ENCODE measurements around the gene TMEM178B.

DNA sequence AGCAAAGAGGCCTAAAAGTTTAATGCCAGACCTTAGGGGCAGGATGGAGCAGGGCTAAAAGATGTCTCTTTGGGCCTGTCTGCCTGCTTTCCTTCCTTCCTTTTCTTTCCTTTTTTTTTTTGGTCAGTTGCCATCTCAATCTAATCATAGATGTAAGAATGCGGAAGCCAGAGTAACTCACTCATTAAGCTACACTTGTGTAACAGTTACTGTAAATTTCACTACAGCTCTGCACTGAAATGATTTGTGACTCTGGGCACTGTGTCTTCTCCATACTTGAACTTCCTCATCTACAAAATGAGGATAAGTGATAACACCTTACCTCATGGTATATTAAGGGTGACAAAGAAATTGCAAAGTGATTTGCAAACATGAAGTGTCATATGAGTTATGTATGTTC, 401.8 kb downstream of the TMEM178B start:
- no peak for TF ChIP-seq CTCF (optimal IDR thresholded peaks at IDR 0.05 in 1 of 3, IDR thresholded peaks at IDR 0.05 in 1 of 3, conservative IDR thresholded peaks at IDR 0.05 in 1 of 3; ENCODE audit: extremely low read depth in 1 of 3, insufficient read depth in 2 of 3, low read length in 3 of 3)
- TF ChIP-seq EZH2 (IDR thresholded peaks at IDR 0.05; ENCODE audit: low read length), result no peak
